Vagina (tissue), 2 donors: ENCODE results near the gene SPRR2B. TPM values are rescaled to one million over a fixed set of nuclear protein-coding genes. Genes with fewer than 3 reads are reported as not detected.

Experiments
- DNase-seq, 2 donors: peaks; one replicate each; pipeline ENCODE4 v3.0.0-alpha.2; 2017; ENCODE audit errors: extremely low spot score in 2 of 2
- H3K27ac ChIP-seq: fragments of 200-600 bp; sonication (generic); one replicate; pipeline ENCODE4 v1.5.1; 2019
- H3K27me3 ChIP-seq: fragments of 200-600 bp; sonication (generic); one replicate; pipeline ENCODE4 v1.5.1; 2019
- H3K36me3 ChIP-seq, 2 donors: fragments of 200-600 bp; sonication (generic); one replicate each; pipeline ENCODE4 v1.5.1; 2017 to 2019
- H3K4me1 ChIP-seq: fragments of 200-600 bp; sonication (generic); one replicate; pipeline ENCODE4 v1.5.1; 2019
- H3K4me3 ChIP-seq, 2 donors: fragments of 200-600 bp; sonication (generic); 1 replicate in 1 of 2; 2 replicates in 1 of 2; pipeline ENCODE4 v1.5.1; 2016 to 2019
- H3K9me3 ChIP-seq: fragments of 200-600 bp; sonication (generic); one replicate; pipeline ENCODE4 v1.5.1; 2019
- POLR2A ChIP-seq, 2 donors: fragments of 450-650 bp; IDR thresholded peaks; one replicate each; pipeline ENCODE4 v1.6.1; 2017; ENCODE audit warnings: antibody characterized with exemption in 2 of 2, mild to moderate bottlenecking in 2 of 2, moderate library complexity in 2 of 2
- POLR2AphosphoS5 ChIP-seq, 2 donors: sonication (generic); formaldehyde crosslinking; IDR thresholded peaks; one replicate each; pipeline ENCODE4 v1.9.0; 2017; ENCODE audit warnings: antibody characterized with exemption in 2 of 2, mild to moderate bottlenecking in 2 of 2, low read depth in 1 of 2; ENCODE audit not compliant: insufficient read depth in 1 of 2
- intact Hi-C: fragments of 100-400 bp; cut with DNase I; formaldehyde crosslinking; loops from one replicate; pipeline ENCODE4 v1.15.1; 2023
- total RNA-seq: library from RNA; depleted of rRNA; stranded (reverse); fragments of >200 nt; gene quantifications from one replicate; pipeline ENCODE4 v1.2.3, GENCODE V29; 2016
- TF ChIP-seq, protein P1 (sequence below), 3 experiments: fragments of 450-650 bp in 2 of 3; fragments of 200-600 bp in 1 of 3; sonication (generic) in 1 of 3; IDR thresholded peaks; one replicate each; pipeline ENCODE4 v1.5.1; 2017 to 2019; ENCODE audit warnings: antibody characterized with exemption in 3 of 3, mild to moderate bottlenecking in 2 of 3, moderate library complexity in 2 of 3

The SPRR2B gene
- total RNA-seq, 1 donor from 2014 or later = not detected

DNA sequence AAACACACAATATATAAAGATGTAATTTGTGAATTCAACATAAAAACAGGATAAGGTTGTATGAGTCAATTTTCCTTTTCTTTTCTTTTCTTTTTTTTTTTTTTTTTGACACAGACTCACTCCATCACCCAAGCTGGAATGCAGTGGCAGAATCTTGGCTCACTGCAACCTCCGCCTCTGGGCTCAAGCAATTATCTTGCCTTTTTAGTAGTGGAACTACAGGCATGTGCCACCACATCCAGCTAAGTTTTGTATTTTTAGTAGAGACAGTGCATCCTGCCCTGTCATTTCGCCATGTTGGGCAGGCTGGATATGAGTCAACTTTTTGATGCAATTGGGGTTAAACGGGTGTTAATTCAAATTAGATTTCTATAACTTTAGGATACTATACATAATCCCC is 10.3 kb upstream of the SPRR2B start:
- Histone ChIP-seq H3K9me3 (no peaks in the 10 kb centered on the region), H3K36me3 (no peaks in the 10 kb centered on the region), H3K4me1 (no peaks in the 10 kb centered on the region), H3K4me3 (no peak overlapping the region), H3K27ac (no peak overlapping the region), H3K27me3 (no peaks in the 10 kb centered on the region)
- TF ChIP-seq, protein P1, sequence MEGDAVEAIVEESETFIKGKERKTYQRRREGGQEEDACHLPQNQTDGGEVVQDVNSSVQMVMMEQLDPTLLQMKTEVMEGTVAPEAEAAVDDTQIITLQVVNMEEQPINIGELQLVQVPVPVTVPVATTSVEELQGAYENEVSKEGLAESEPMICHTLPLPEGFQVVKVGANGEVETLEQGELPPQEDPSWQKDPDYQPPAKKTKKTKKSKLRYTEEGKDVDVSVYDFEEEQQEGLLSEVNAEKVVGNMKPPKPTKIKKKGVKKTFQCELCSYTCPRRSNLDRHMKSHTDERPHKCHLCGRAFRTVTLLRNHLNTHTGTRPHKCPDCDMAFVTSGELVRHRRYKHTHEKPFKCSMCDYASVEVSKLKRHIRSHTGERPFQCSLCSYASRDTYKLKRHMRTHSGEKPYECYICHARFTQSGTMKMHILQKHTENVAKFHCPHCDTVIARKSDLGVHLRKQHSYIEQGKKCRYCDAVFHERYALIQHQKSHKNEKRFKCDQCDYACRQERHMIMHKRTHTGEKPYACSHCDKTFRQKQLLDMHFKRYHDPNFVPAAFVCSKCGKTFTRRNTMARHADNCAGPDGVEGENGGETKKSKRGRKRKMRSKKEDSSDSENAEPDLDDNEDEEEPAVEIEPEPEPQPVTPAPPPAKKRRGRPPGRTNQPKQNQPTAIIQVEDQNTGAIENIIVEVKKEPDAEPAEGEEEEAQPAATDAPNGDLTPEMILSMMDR (IDR thresholded peaks at IDR 0.05) = no peak
- TF ChIP-seq POLR2A (IDR thresholded peaks at IDR 0.05) (no peak), POLR2AphosphoS5 (IDR thresholded peaks at IDR 0.05; ENCODE audit: insufficient read depth in 1 of 2, low read depth in 1 of 2) (no peak)
- intact Hi-C loops = no loop called here
- DNase-seq = no peak

DNA sequence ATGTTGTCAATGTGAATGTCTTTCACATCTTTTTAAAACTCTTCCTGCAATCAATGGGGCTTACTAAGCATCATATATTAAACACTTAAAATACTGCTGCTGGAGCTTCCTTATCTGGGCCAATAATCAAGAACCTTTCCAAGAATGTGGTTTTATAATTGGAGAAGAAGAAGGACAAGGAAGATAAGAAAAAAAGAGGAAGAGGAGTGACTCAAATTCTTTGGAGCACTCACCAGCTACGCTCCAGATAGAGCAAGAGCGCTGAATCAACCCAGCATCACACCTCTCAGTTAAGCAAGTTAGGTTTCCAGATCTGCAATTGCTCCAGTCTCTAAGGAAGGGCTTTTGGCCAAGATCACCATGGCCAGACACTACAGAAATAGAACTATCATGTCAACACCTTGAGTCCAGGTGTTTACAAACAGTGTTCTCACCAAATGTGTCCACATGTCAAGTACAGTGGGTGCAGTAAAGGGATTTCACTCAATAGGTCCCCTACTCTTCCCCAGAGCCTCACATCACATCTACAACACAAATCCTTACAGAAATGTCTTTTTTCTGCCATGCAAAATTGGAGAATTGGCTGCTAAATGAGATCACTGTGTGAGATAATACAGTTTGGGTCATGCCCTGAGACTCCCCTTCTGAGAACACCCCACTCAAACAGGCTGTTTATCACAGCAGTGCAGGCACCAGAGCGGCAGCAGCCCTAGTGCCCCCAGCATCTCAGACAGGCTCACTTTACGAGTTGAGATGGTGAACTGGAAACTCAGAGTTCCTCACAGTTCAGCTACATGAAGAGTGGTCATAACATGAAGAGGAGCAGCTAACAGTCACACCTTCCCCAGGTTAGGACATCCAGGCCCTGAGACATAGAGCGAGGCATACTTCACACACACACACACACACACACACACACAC is 1.7 kb upstream of the SPRR2B start:
- TF ChIP-seq, protein P1 (IDR thresholded peaks at IDR 0.05) = no peak
- TF ChIP-seq POLR2A (IDR thresholded peaks at IDR 0.05) (no peak), POLR2AphosphoS5 (IDR thresholded peaks at IDR 0.05; ENCODE audit: insufficient read depth in 1 of 2, low read depth in 1 of 2) (no peak)
- Histone ChIP-seq H3K27me3 (no peaks in the 10 kb centered on the region), H3K9me3 (no peaks in the 10 kb centered on the region), H3K4me1 (no peaks in the 10 kb centered on the region), H3K4me3 (no peak overlapping the region), H3K27ac (no peak overlapping the region), H3K36me3 (no peaks in the 10 kb centered on the region)
- intact Hi-C loops = no loop called here
- DNase-seq = no peak

DNA sequence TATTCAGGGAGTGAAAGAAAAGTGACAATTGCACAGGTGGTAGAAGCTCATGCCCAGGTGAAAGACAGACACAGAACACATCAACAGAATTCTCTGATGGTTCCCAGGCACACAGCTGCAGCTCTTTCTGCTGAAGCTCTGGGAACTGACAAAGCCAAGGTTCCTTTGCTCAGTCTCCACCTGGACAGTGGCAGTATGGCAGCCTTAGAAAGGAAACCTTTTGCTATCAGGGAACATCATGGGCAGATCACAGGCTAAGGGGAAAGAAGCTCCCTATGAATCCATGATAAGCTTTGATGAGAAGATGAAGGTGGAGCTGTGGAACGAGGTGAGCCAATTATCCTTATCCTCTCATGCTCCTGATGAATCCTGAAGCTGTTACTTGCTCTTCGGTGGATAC is 1.2 kb downstream of the SPRR2B start:
- DNase-seq = no peak
- intact Hi-C loops = no loop called here
- no peak overlapping the region for H3K27ac ChIP-seq
- no peaks in the 10 kb centered on the region for H3K9me3 ChIP-seq
- no peak for TF ChIP-seq POLR2AphosphoS5 (IDR thresholded peaks at IDR 0.05; ENCODE audit: insufficient read depth in 1 of 2, low read depth in 1 of 2)
- TF ChIP-seq, protein P1 (IDR thresholded peaks at IDR 0.05) = no peak
- no peak for TF ChIP-seq POLR2A (IDR thresholded peaks at IDR 0.05)
- H3K4me3 ChIP-seq = no peak overlapping the region
- H3K36me3 ChIP-seq = no peaks in the 10 kb centered on the region
- no peaks in the 10 kb centered on the region for H3K27me3 ChIP-seq
- H3K4me1 ChIP-seq = no peaks in the 10 kb centered on the region

DNA sequence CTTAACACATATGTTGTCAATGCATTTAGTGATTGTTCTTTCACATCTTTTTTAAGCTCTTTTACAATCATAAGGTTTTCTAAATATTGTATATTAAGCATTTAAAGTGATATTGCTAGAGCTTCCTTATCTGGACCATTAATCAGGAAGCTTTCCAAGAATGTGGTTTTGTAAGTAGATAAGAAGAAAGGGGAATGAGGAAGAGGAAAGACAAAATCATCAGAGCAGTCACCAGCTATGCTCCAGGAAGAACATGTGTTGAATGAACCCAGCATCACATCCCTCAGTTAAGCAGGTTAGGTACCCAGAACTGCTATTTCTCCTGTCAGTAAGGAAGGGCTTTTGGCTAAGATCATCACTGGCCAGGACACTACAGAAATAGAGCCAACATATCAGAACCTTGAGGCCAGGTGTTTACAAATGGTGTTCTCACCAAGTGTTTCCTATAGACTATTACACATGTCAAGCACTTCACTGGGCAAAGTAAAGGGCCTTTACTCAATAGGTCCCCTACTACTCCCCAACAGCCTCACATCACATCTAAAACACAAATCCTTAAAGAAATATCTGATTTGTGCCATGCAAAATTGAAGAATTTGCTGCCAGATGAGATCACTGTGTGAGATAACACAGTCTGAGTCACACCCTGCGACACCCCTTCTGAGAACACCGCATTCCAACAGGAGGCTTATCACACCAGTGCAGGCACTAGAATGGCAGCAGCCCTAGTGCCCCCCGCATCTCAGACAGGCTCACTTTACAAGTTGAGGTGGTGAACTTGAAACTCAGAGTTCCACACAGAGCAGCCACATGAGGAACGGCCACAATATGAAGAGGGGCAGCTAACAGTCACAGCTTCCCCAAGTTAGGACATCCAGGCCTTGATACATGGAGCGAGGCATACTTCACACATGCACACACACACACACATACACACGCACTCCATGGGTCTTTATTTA is 12.3 kb downstream of the SPRR2B start:
- intact Hi-C loops = no loop called here
- Histone ChIP-seq H3K9me3 (no peaks in the 10 kb centered on the region), H3K27me3 (no peaks in the 10 kb centered on the region), H3K4me3 (no peak overlapping the region), H3K27ac (no peak overlapping the region), H3K4me1 (no peaks in the 10 kb centered on the region), H3K36me3 (no peaks in the 10 kb centered on the region)
- no peak for DNase-seq
- TF ChIP-seq POLR2A (IDR thresholded peaks at IDR 0.05) (no peak), POLR2AphosphoS5 (IDR thresholded peaks at IDR 0.05; ENCODE audit: insufficient read depth in 1 of 2, low read depth in 1 of 2) (no peak)
- TF ChIP-seq, protein P1 (IDR thresholded peaks at IDR 0.05) = no peak
